HEK293 (cell line): ENCODE measurements around the gene TRIM3.
A peak's percentile ranks its signal among the peaks of the same experiment; 100 is the strongest.

Experiments
- CTCF ChIA-PET: fragments of 350-600 bp; formaldehyde crosslinking; extraction: SDS; loops from one replicate; lab custom pipeline; 2021; ENCODE audit warnings: antibody characterized with exemption; lab: Yijun Ruan, JAX
- POLR2A ChIA-PET: fragments of 300-600 bp; formaldehyde crosslinking; extraction: SDS; loops from one replicate; lab custom pipeline; 2020; ENCODE audit warnings: antibody characterized with exemption, inconsistent platforms; lab: Yijun Ruan, JAX
- H3K27ac ChIP-seq: fragments of 200-500 bp; sonication (Bioruptor generic); 2 replicates; pipeline ENCODE4 v1.5.1; 2014; ENCODE audit warnings: low read depth, low read length, control low read depth, inconsistent platforms; ENCODE audit errors: extremely low read depth
- H3K36me3 ChIP-seq, 2 experiments: fragments of 200-500 bp in 1 of 2; sonication (Bioruptor generic) in 1 of 2; 1 replicate in 1 of 2; 2 replicates in 1 of 2; pipeline ENCODE4 v1.5.1; 2014 to 2017; ENCODE audit warnings: inconsistent platforms in 2 of 2, low read length in 2 of 2; ENCODE audit not compliant: control insufficient read depth in 2 of 2, insufficient read depth in 1 of 2
- H3K4me1 ChIP-seq: fragments of 200-500 bp; sonication (Bioruptor generic); 2 replicates; pipeline ENCODE4 v1.5.1; 2014; ENCODE audit warnings: mild to moderate bottlenecking, low read length, inconsistent platforms; ENCODE audit not compliant: control insufficient read depth, insufficient read depth
- H3K4me3 ChIP-seq: 2 replicates; pipeline ENCODE4 v1.5.1; 2011; ENCODE audit warnings: low read depth, mild to moderate bottlenecking, control low read depth, low read length, moderate library complexity
- H3K9me3 ChIP-seq: fragments of 200-500 bp; sonication (Bioruptor generic); 2 replicates; pipeline ENCODE4 v1.5.1; 2014; ENCODE audit warnings: low read depth, low read length, inconsistent platforms; ENCODE audit not compliant: control insufficient read depth, insufficient read depth
- KLF10 ChIP-seq: fragments of 450-650 bp; IDR thresholded peaks from 2 replicates; pipeline ENCODE4 v1.5.1; 2018; ENCODE audit warnings: missing biosample characterization, mild to moderate bottlenecking, missing genetic modification characterization
- MYNN ChIP-seq: fragments of 450-650 bp; formaldehyde crosslinking; IDR thresholded peaks from 2 replicates; pipeline ENCODE4 v1.5.1; 2016; ENCODE audit warnings: missing biosample characterization, missing genetic modification characterization, borderline replicate concordance
- MZF1 ChIP-seq: fragments of 450-650 bp; formaldehyde crosslinking; IDR thresholded peaks from 2 replicates; pipeline ENCODE4 v1.5.1; 2017; ENCODE audit warnings: missing biosample characterization, missing genetic modification characterization, borderline replicate concordance
- PRDM1 ChIP-seq: fragments of 450-650 bp; formaldehyde crosslinking; IDR thresholded peaks from 2 replicates; pipeline ENCODE4; 2016; ENCODE audit warnings: missing biosample characterization, missing genetic modification characterization
- SALL2 ChIP-seq: fragments of 450-650 bp; formaldehyde crosslinking; IDR thresholded peaks from 2 replicates; pipeline ENCODE4 v1.5.0; 2017; ENCODE audit warnings: missing biosample characterization, mild to moderate bottlenecking, missing genetic modification characterization, borderline replicate concordance
- SCRT1 ChIP-seq: fragments of 450-650 bp; formaldehyde crosslinking; IDR thresholded peaks from 2 replicates; pipeline ENCODE4 v1.5.1; 2016; ENCODE audit warnings: missing biosample characterization, missing genetic modification characterization, borderline replicate concordance
- SETDB1 ChIP-seq: IDR thresholded peaks from one replicate; pipeline ENCODE4 v1.6.1; 2017; ENCODE audit warnings: mild to moderate bottlenecking, low read length, moderate library complexity, mixed read lengths; ENCODE audit not compliant: insufficient read length
- ZBTB48 ChIP-seq: fragments of 450-650 bp; formaldehyde crosslinking; IDR thresholded peaks from 2 replicates; pipeline ENCODE4 v1.5.1; 2016; ENCODE audit warnings: missing biosample characterization, missing genetic modification characterization
- ZFHX2 ChIP-seq: fragments of 450-650 bp; formaldehyde crosslinking; conservative IDR thresholded peaks from 2 replicates; pipeline ENCODE4 v1.5.1; 2016; ENCODE audit warnings: missing biosample characterization, missing genetic modification characterization
- ZFP3 ChIP-seq: fragments of 450-650 bp; formaldehyde crosslinking; IDR thresholded peaks from 2 replicates; pipeline ENCODE4 v1.5.1; 2016; ENCODE audit warnings: low read depth, missing biosample characterization, missing genetic modification characterization
- ZFP41 ChIP-seq: fragments of 450-650 bp; formaldehyde crosslinking; IDR thresholded peaks from 2 replicates; pipeline ENCODE4 v1.5.1; 2016; ENCODE audit warnings: missing biosample characterization, missing genetic modification characterization, borderline replicate concordance
- ZNF133 ChIP-seq: fragments of 450-650 bp; formaldehyde crosslinking; IDR thresholded peaks from 2 replicates; pipeline ENCODE4 v1.5.1; 2016; ENCODE audit warnings: missing biosample characterization, missing genetic modification characterization
- ZNF146 ChIP-seq: fragments of 450-650 bp; formaldehyde crosslinking; IDR thresholded peaks from 2 replicates; pipeline ENCODE4 v1.5.1; 2016; ENCODE audit warnings: missing biosample characterization, missing genetic modification characterization
- ZNF423 ChIP-seq: fragments of 450-650 bp; formaldehyde crosslinking; IDR thresholded peaks from 2 replicates; pipeline ENCODE4 v1.5.1; 2016; ENCODE audit warnings: missing biosample characterization, missing genetic modification characterization
- ZNF433 ChIP-seq: fragments of 450-650 bp; formaldehyde crosslinking; IDR thresholded peaks from 2 replicates; pipeline ENCODE4 v1.5.1; 2016; ENCODE audit warnings: missing biosample characterization, missing genetic modification characterization, low read depth
- ZNF449 ChIP-seq: fragments of 450-650 bp; formaldehyde crosslinking; IDR thresholded peaks from 2 replicates; pipeline ENCODE4 v1.5.1; 2017; ENCODE audit warnings: missing biosample characterization, mild to moderate bottlenecking, missing genetic modification characterization, moderate library complexity
- ZNF701 ChIP-seq: fragments of 450-650 bp; formaldehyde crosslinking; IDR thresholded peaks from 2 replicates; pipeline ENCODE4 v1.5.1; 2016; ENCODE audit warnings: missing biosample characterization, missing genetic modification characterization
- TF ChIP-seq, protein P1 (sequence below): fragments of 450-650 bp; IDR thresholded peaks from 2 replicates; pipeline ENCODE4 v1.5.1; 2018; ENCODE audit warnings: missing biosample characterization, missing genetic modification characterization
- TF ChIP-seq, protein P2 (sequence below): fragments of 450-650 bp; formaldehyde crosslinking; IDR thresholded peaks from 2 replicates; pipeline ENCODE4 v1.5.1; 2017; ENCODE audit warnings: missing biosample characterization, missing genetic modification characterization

Gene TRIM3

DNA sequence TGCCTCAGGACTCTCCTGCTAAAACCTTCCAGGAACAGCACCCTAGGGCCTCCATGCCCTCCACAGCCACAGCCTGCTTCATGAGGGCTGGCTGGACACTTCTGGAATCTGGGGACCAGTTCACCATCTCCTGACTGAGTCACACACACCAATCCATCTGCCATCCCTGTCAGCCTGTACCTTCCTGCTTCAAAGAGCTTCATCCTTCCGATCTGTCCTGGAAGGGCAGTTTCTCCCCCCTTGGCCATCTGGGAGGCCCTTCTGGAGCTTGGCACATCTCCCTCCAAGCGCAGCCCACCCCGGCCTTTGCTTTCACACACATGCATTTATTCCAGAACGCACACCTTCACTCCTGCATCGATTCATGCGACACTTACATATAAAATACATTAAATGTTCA is 67.9 kb downstream of the TRIM3 start:
- POLR2A ChIA-PET = no interaction called here
- TF ChIP-seq SCRT1 (tag by site-specific recombination) = no peak
- no peak for TF ChIP-seq ZBTB48 (tag by site-specific recombination)
- no peak for TF ChIP-seq ZNF433 (tag by site-specific recombination)
- TF ChIP-seq MZF1 (tag by site-specific recombination) = no peak
- TF ChIP-seq ZFP41 = no peak
- no peak for TF ChIP-seq ZNF701
- no peak for TF ChIP-seq ZNF146 (tag by site-specific recombination)
- TF ChIP-seq, protein P1, sequence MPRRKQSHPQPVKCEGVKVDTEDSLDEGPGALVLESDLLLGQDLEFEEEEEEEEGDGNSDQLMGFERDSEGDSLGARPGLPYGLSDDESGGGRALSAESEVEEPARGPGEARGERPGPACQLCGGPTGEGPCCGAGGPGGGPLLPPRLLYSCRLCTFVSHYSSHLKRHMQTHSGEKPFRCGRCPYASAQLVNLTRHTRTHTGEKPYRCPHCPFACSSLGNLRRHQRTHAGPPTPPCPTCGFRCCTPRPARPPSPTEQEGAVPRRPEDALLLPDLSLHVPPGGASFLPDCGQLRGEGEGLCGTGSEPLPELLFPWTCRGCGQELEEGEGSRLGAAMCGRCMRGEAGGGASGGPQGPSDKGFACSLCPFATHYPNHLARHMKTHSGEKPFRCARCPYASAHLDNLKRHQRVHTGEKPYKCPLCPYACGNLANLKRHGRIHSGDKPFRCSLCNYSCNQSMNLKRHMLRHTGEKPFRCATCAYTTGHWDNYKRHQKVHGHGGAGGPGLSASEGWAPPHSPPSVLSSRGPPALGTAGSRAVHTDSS (tag by site-specific recombination) = no peak
- no peak for TF ChIP-seq ZNF423 (tag by site-specific recombination)
- TF ChIP-seq ZFHX2 (tag by site-specific recombination) = no peak
- TF ChIP-seq, protein P2, sequence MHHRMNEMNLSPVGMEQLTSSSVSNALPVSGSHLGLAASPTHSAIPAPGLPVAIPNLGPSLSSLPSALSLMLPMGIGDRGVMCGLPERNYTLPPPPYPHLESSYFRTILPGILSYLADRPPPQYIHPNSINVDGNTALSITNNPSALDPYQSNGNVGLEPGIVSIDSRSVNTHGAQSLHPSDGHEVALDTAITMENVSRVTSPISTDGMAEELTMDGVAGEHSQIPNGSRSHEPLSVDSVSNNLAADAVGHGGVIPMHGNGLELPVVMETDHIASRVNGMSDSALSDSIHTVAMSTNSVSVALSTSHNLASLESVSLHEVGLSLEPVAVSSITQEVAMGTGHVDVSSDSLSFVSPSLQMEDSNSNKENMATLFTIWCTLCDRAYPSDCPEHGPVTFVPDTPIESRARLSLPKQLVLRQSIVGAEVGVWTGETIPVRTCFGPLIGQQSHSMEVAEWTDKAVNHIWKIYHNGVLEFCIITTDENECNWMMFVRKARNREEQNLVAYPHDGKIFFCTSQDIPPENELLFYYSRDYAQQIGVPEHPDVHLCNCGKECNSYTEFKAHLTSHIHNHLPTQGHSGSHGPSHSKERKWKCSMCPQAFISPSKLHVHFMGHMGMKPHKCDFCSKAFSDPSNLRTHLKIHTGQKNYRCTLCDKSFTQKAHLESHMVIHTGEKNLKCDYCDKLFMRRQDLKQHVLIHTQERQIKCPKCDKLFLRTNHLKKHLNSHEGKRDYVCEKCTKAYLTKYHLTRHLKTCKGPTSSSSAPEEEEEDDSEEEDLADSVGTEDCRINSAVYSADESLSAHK (tag by site-specific recombination) = no peak
- no peak for TF ChIP-seq MYNN
- no peak for TF ChIP-seq KLF10 (tag by site-specific recombination)
- no peak for TF ChIP-seq ZNF133 (tag by site-specific recombination)
- no peak for TF ChIP-seq SETDB1
- TF ChIP-seq PRDM1 (tag by site-specific recombination) = no peak
- no peak for TF ChIP-seq ZFP3 (tag by site-specific recombination)
- TF ChIP-seq, all 188 proteins: peak for 0
- H3K27ac ChIP-seq = no peak overlapping the region
- CTCF ChIA-PET = interaction anchor here (0.5 to 1.7 kb wide), 6 partner anchors 12 to 349 kb away, joined by 3 to 5 read pairs (median 3); partner anchors contain the start of gene MRPL17
- no peaks in the 10 kb centered on the region for H3K9me3 ChIP-seq
- H3K4me1 ChIP-seq = no peaks in the 10 kb centered on the region
- H3K4me3 ChIP-seq = no peak overlapping the region
- H3K36me3 ChIP-seq = peaks cover 0 to 68% of the 10 kb centered on the region in 2 experiments; a peak in 1 of 3 replicates

GRCh38 chr11:6405052-6405667 is 68.6 kb downstream of the TRIM3 start:
- H3K27ac ChIP-seq = no peak overlapping the region
- POLR2A ChIA-PET = no interaction called here
- H3K4me3 ChIP-seq = no peak overlapping the region
- peaks cover 0 to 66% of the 10 kb centered on the region in 2 experiments; a peak in 1 of 3 replicates for H3K36me3 ChIP-seq
- CTCF ChIA-PET = interaction anchor here (1.0 to 1.7 kb wide), 3 partner anchors 27 to 126 kb away, joined by 3 to 5 read pairs (median 3); no protein-coding TSS in a partner anchor
- H3K9me3 ChIP-seq = no peaks in the 10 kb centered on the region
- no peaks in the 10 kb centered on the region for H3K4me1 ChIP-seq
- 0 out of 2 replicates have a peak, but pooled peaks have one; percentile 8 for TF ChIP-seq ZNF449 (tag by site-specific recombination)
- no peak for TF ChIP-seq SALL2 (tag by site-specific recombination)
